Stimulated activated naive B cell treated with anti-CD40 and anti-IgM and Interleukin-4, amounts not matched to agents 10 μg/mL and 1 μg/mL and 100 μg/mL, for 72 hours (primary cell): ENCODE data around the gene FGFRL1.
A peak's percentile ranks its signal among the peaks of the same experiment; 100 is the strongest.
"Not testable (repeated sequence)": the region's sequence is repeated elsewhere in the genome, so short reads cannot be mapped to it uniquely, and the experiment has no call there.

Experiments
- ATAC-seq, 2 donors: fragments of 150-1000 bp; cut with Tn5 transposase; replicated peaks; 2 replicates each; pipeline ENCODE4 v1.10.0; 2021; ENCODE audit warnings: moderate library complexity in 1 of 2
- DNase-seq: peaks from one replicate; pipeline ENCODE4 v3.0.0; 2021
- H3K27ac Mint-ChIP-seq: one replicate; pipeline ENCODE4 v1.8.0; 2022; ENCODE audit warnings: mild to moderate bottlenecking, mixed read lengths
- H3K27me3 Mint-ChIP-seq, 2 donors: one replicate each; pipeline ENCODE4 v1.8.0; 2022; ENCODE audit warnings: mixed read lengths in 2 of 2
- H3K36me3 Mint-ChIP-seq, 2 donors: one replicate each; pipeline ENCODE4 v1.8.0; 2022; ENCODE audit warnings: mixed read lengths in 2 of 2, mild to moderate bottlenecking in 1 of 2
- H3K4me1 Mint-ChIP-seq, 2 donors: one replicate each; pipeline ENCODE4 v1.8.0; 2022; ENCODE audit warnings: mixed read lengths in 2 of 2, mild to moderate bottlenecking in 1 of 2
- H3K4me3 Mint-ChIP-seq, 2 donors: one replicate each; pipeline ENCODE4 v1.8.0; 2022; ENCODE audit warnings: mild to moderate bottlenecking in 2 of 2, mixed read lengths in 2 of 2, moderate library complexity in 1 of 2
- H3K9me3 Mint-ChIP-seq, 2 donors: one replicate each; pipeline ENCODE4 v1.8.0; 2022; ENCODE audit warnings: mixed read lengths in 2 of 2, mild to moderate bottlenecking in 1 of 2

The FGFRL1 gene

GRCh38 chr4:1054696-1055242 is 43.3 kb downstream of the FGFRL1 start:
- not testable (repeated sequence) for DNase-seq, H3K9me3 Mint-ChIP-seq, H3K4me3 Mint-ChIP-seq, H3K27ac Mint-ChIP-seq, H3K36me3 Mint-ChIP-seq, ATAC-seq
- Mint-ChIP-seq H3K4me1 (peaks cover 6 to 10% of the 10 kb centered on the region in 2 donors), H3K27me3 (peaks cover 9 to 14% of the 10 kb centered on the region in 2 donors)

GRCh38 chr4:1055243-1055701 is 43.8 kb downstream of the FGFRL1 start:
- Mint-ChIP-seq H3K4me3 (peak overlapping the region; percentile 49 to 78), H3K4me1 (peaks cover 6 to 10% of the 10 kb centered on the region in 2 donors), H3K27me3 (peaks cover 9 to 11% of the 10 kb centered on the region in 2 donors)
- H3K27ac Mint-ChIP-seq, DNase-seq, H3K36me3 Mint-ChIP-seq, H3K9me3 Mint-ChIP-seq: not testable (repeated sequence)
- peak; percentile 27 to 31 for ATAC-seq

GRCh38 chr4:1055721-1056590 is 44.5 kb downstream of the FGFRL1 start:
- H3K27ac Mint-ChIP-seq, result peak overlapping the region; percentile 26
- peaks cover 5 to 8% of the 10 kb centered on the region in 2 donors for H3K36me3 Mint-ChIP-seq
- ATAC-seq (peak; percentile 99), DNase-seq (peak; percentile 77)
- H3K9me3 Mint-ChIP-seq, result peaks cover 0 to 6% of the 10 kb centered on the region in 2 donors
- peaks cover 9 to 15% of the 10 kb centered on the region in 2 donors for H3K27me3 Mint-ChIP-seq
- H3K4me3 Mint-ChIP-seq, result peak overlapping the region; percentile 49 to 78
- peaks cover 6 to 10% of the 10 kb centered on the region in 2 donors for H3K4me1 Mint-ChIP-seq

- peaks cover 0 to 2% of the 10 kb centered on the region in 2 donors for H3K9me3 Mint-ChIP-seq
- H3K27me3 Mint-ChIP-seq, result peaks cover 12 to 15% of the 10 kb centered on the region in 2 donors
- ATAC-seq, result no peak
- no peak for DNase-seq
- no peak overlapping the region for H3K27ac Mint-ChIP-seq
- peaks cover 8 to 10% of the 10 kb centered on the region in 2 donors for H3K4me1 Mint-ChIP-seq
- no peak overlapping the region for H3K4me3 Mint-ChIP-seq
- H3K36me3 Mint-ChIP-seq, result peaks cover 2 to 3% of the 10 kb centered on the region in 2 donors
Observed at GRCh38 chr4:1056671-1057402, 45.4 kb downstream of the FGFRL1 start.

GRCh38 chr4:1057403-1057745 is 45.9 kb downstream of the FGFRL1 start:
- DNase-seq (no peak), ATAC-seq (no peak)
- no peak overlapping the region for H3K27ac Mint-ChIP-seq
- peaks cover 17 to 18% of the 10 kb centered on the region in 2 donors for H3K27me3 Mint-ChIP-seq
- H3K4me1 Mint-ChIP-seq, result peaks cover 13% of the 10 kb centered on the region in 2 donors
- H3K9me3 Mint-ChIP-seq, result no peaks in the 10 kb centered on the region
- no peak overlapping the region for H3K4me3 Mint-ChIP-seq
- H3K36me3 Mint-ChIP-seq, result no peaks in the 10 kb centered on the region

- Mint-ChIP-seq H3K4me1 (peaks cover 14 to 17% of the 10 kb centered on the region in 2 donors), H3K4me3 (no peak overlapping the region), H3K27ac (no peak overlapping the region), H3K36me3 (no peaks in the 10 kb centered on the region), H3K9me3 (peaks cover 0 to 2% of the 10 kb centered on the region in 2 donors), H3K27me3 (peaks cover 18 to 25% of the 10 kb centered on the region in 2 donors)
- no peak for ATAC-seq
- DNase-seq, result no peak
Observed at GRCh38 chr4:1058198-1058996, 47.0 kb downstream of the FGFRL1 start.

- no peak overlapping the region for H3K27ac Mint-ChIP-seq
- no peak for DNase-seq
- H3K4me3 Mint-ChIP-seq, result no peak overlapping the region
- peaks cover 20 to 25% of the 10 kb centered on the region in 2 donors for H3K27me3 Mint-ChIP-seq
- H3K9me3 Mint-ChIP-seq, result peaks cover 0 to 2% of the 10 kb centered on the region in 2 donors
- ATAC-seq, result no peak
- peaks cover 14 to 17% of the 10 kb centered on the region in 2 donors for H3K4me1 Mint-ChIP-seq
- H3K36me3 Mint-ChIP-seq, result no peaks in the 10 kb centered on the region
Observed at GRCh38 chr4:1058997-1059665, 47.7 kb downstream of the FGFRL1 start.

GRCh38 chr4:1060121-1060520 is 48.7 kb downstream of the FGFRL1 start:
- Mint-ChIP-seq H3K4me1 (peaks cover 14 to 17% of the 10 kb centered on the region in 2 donors), H3K4me3 (no peak overlapping the region), H3K9me3 (peaks cover 0 to 2% of the 10 kb centered on the region in 2 donors), H3K36me3 (no peaks in the 10 kb centered on the region), H3K27me3 (peaks cover 27 to 32% of the 10 kb centered on the region in 2 donors), H3K27ac (no peak overlapping the region)
- DNase-seq (no peak), ATAC-seq (no peak)

- H3K27ac Mint-ChIP-seq, result no peak overlapping the region
Observed at GRCh38 chr4:1060621-1061020, 49.2 kb downstream of the FGFRL1 start.

GRCh38 chr4:1061056-1061700 is 49.8 kb downstream of the FGFRL1 start:
- Mint-ChIP-seq H3K36me3 (no peaks in the 10 kb centered on the region), H3K27ac (no peak overlapping the region), H3K4me3 (no peak overlapping the region), H3K9me3 (peaks cover 0 to 2% of the 10 kb centered on the region in 2 donors), H3K4me1 (peaks cover 9 to 10% of the 10 kb centered on the region in 2 donors), H3K27me3 (peaks cover 33 to 42% of the 10 kb centered on the region in 2 donors)
- ATAC-seq (no peak), DNase-seq (no peak)

More at GRCh38 chr4:1060621-1061020, 49.2 kb downstream of the FGFRL1 start:
- Mint-ChIP-seq H3K36me3 (no peaks in the 10 kb centered on the region), H3K9me3 (peaks cover 0 to 2% of the 10 kb centered on the region in 2 donors), H3K4me1 (peaks cover 14 to 16% of the 10 kb centered on the region in 2 donors), H3K27me3 (peaks cover 31 to 37% of the 10 kb centered on the region in 2 donors), H3K4me3 (no peak overlapping the region)
- ATAC-seq (no peak), DNase-seq (no peak)

GRCh38 chr4:1061760-1062159 is 50.3 kb downstream of the FGFRL1 start:
- no peak for ATAC-seq
- H3K27ac Mint-ChIP-seq, result no peak overlapping the region
- peaks cover 37 to 48% of the 10 kb centered on the region in 2 donors for H3K27me3 Mint-ChIP-seq
- H3K36me3 Mint-ChIP-seq, result no peaks in the 10 kb centered on the region
- DNase-seq, result no peak
- peaks cover 6 to 8% of the 10 kb centered on the region in 2 donors for H3K4me1 Mint-ChIP-seq
- H3K4me3 Mint-ChIP-seq, result peak overlapping the region in 1 of 2 donors; percentile 2
- peaks cover 0 to 2% of the 10 kb centered on the region in 2 donors for H3K9me3 Mint-ChIP-seq

- DNase-seq (no peak), ATAC-seq (peak in 1 of 2 donors; percentile 25)
- H3K27ac Mint-ChIP-seq, result no peak overlapping the region
- peaks cover 40 to 55% of the 10 kb centered on the region in 2 donors for H3K27me3 Mint-ChIP-seq
- peaks cover 6 to 8% of the 10 kb centered on the region in 2 donors for H3K4me1 Mint-ChIP-seq
- peak overlapping the region; percentile 40 to 61 for H3K4me3 Mint-ChIP-seq
- peaks cover 0 to 2% of the 10 kb centered on the region in 2 donors for H3K9me3 Mint-ChIP-seq
- no peaks in the 10 kb centered on the region for H3K36me3 Mint-ChIP-seq
Observed at GRCh38 chr4:1062419-1062818, 51.0 kb downstream of the FGFRL1 start.

GRCh38 chr4:1065732-1066131 is 54.3 kb downstream of the FGFRL1 start:
- Mint-ChIP-seq H3K4me1 (peaks cover 6 to 8% of the 10 kb centered on the region in 2 donors), H3K4me3 (no peak overlapping the region), H3K27ac (no peak overlapping the region), H3K36me3 (no peaks in the 10 kb centered on the region), H3K9me3 (peaks cover 0 to 2% of the 10 kb centered on the region in 2 donors), H3K27me3 (peaks cover 56 to 77% of the 10 kb centered on the region in 2 donors)
- DNase-seq (no peak), ATAC-seq (no peak)
